H9 (cell line): ENCODE data around the gene TMEM132C. TPM values are rescaled to one million over a fixed set of nuclear protein-coding genes. Genes with fewer than 3 reads are reported as not detected.
"Not testable (repeated sequence)": the region's sequence is repeated elsewhere in the genome, so short reads cannot be mapped to it uniquely, and the experiment has no call there.

Source experiments
- DNase-seq: peaks from one replicate; pipeline ENCODE4 v3.0.0-alpha.2; 2017
- H2AFZ ChIP-seq: one replicate; pipeline ENCODE4 v1.6.1; 2013; ENCODE audit warnings: mild to moderate bottlenecking, low read length, control low read depth, moderate library complexity
- H2AK5ac ChIP-seq: 2 replicates; pipeline ENCODE4 v1.6.1; 2013; ENCODE audit warnings: low read length, control low read depth, mixed read lengths; ENCODE audit not compliant: insufficient read length
- H2BK120ac ChIP-seq: one replicate; pipeline ENCODE4 v1.6.1; 2013; ENCODE audit warnings: low read depth, mild to moderate bottlenecking, low read length, control low read depth, inconsistent platforms; ENCODE audit not compliant: poor library complexity, severe bottlenecking
- H2BK12ac ChIP-seq: 2 replicates; pipeline ENCODE4 v1.6.1; 2013; ENCODE audit warnings: low read length, control low read depth, mixed read lengths, low read depth; ENCODE audit not compliant: insufficient read length
- H2BK15ac ChIP-seq: 2 replicates; pipeline ENCODE4 v1.6.1; 2013; ENCODE audit warnings: low read depth, low read length, control low read depth
- H2BK20ac ChIP-seq: one replicate; pipeline ENCODE4 v1.6.1; 2013; ENCODE audit warnings: low read depth, mild to moderate bottlenecking, low read length, control low read depth, inconsistent platforms; ENCODE audit not compliant: poor library complexity, severe bottlenecking
- H2BK5ac ChIP-seq: 2 replicates; pipeline ENCODE4 v1.6.1; 2013; ENCODE audit warnings: low read length, control low read depth, mixed read lengths; ENCODE audit not compliant: insufficient read length
- H3K14ac ChIP-seq: 2 replicates; pipeline ENCODE4 v1.6.1; 2013; ENCODE audit warnings: low read length, control low read depth; ENCODE audit not compliant: insufficient read depth
- H3K18ac ChIP-seq: 2 replicates; pipeline ENCODE4 v1.6.1; 2013; ENCODE audit warnings: low read depth, mild to moderate bottlenecking, mixed read lengths, low read length, control low read depth; ENCODE audit not compliant: insufficient read length
- H3K23ac ChIP-seq: 2 replicates; pipeline ENCODE4 v1.6.1; 2013; ENCODE audit warnings: low read length, control low read depth, mixed read lengths, low read depth; ENCODE audit not compliant: insufficient read length
- H3K23me2 ChIP-seq: 2 replicates; pipeline ENCODE4 v1.6.1; 2013; ENCODE audit warnings: low read depth, mild to moderate bottlenecking, mixed read lengths, low read length, control low read depth; ENCODE audit not compliant: insufficient read length, poor library complexity, severe bottlenecking
- H3K27ac ChIP-seq: 2 replicates; pipeline ENCODE4 v1.5.1; 2013; ENCODE audit warnings: low read length, control low read depth, mixed read lengths, low read depth; ENCODE audit not compliant: insufficient read length
- H3K27me3 ChIP-seq: 2 replicates; pipeline ENCODE4 v1.6.1; 2013; ENCODE audit warnings: low read length, control low read depth, inconsistent platforms; ENCODE audit not compliant: insufficient read depth
- H3K4ac ChIP-seq: 2 replicates; pipeline ENCODE4 v1.6.1; 2013; ENCODE audit warnings: low read depth, mild to moderate bottlenecking, control low read depth, inconsistent platforms, low read length, moderate library complexity
- H3K4me1 ChIP-seq: 2 replicates; pipeline ENCODE4 v1.6.1; 2013; ENCODE audit warnings: low read length, control low read depth, inconsistent platforms; ENCODE audit not compliant: insufficient read depth
- H3K4me2 ChIP-seq: 2 replicates; pipeline ENCODE4 v1.6.1; 2013; ENCODE audit warnings: low read length, control low read depth, mixed read lengths; ENCODE audit not compliant: insufficient read length, insufficient read depth
- H3K56ac ChIP-seq: 2 replicates; pipeline ENCODE4 v1.6.1; 2013; ENCODE audit warnings: low read depth, mild to moderate bottlenecking, mixed read lengths, low read length, control low read depth; ENCODE audit not compliant: insufficient read length
- H3K79me1 ChIP-seq: 2 replicates; pipeline ENCODE4 v1.6.1; 2013; ENCODE audit warnings: low read depth, mild to moderate bottlenecking, moderate library complexity, low read length, control low read depth, inconsistent platforms; ENCODE audit not compliant: insufficient read depth, poor library complexity, severe bottlenecking
- H3K79me2 ChIP-seq: 2 replicates; pipeline ENCODE4 v1.6.1; 2013; ENCODE audit warnings: low read length, control low read depth, inconsistent platforms; ENCODE audit not compliant: insufficient read depth
- H3K9ac ChIP-seq: 2 replicates; pipeline ENCODE4 v1.6.1; 2013; ENCODE audit warnings: low read length, control low read depth, mixed read lengths; ENCODE audit not compliant: insufficient read length; ENCODE audit errors: extremely low read depth
- H3K9me3 ChIP-seq: one replicate; pipeline ENCODE4 v1.6.1; 2013; ENCODE audit warnings: low read depth, low read length, inconsistent platforms; ENCODE audit not compliant: control insufficient read depth
- H3T11ph ChIP-seq: one replicate; pipeline ENCODE4 v1.6.1; 2013; ENCODE audit warnings: mild to moderate bottlenecking, low read length, control low read depth, inconsistent platforms
- H4K20me1 ChIP-seq: one replicate; pipeline ENCODE4 v1.6.1; 2013; ENCODE audit not compliant: control insufficient read depth, insufficient read length, insufficient read depth
- H4K5ac ChIP-seq: 2 replicates; pipeline ENCODE4 v1.6.1; 2013; ENCODE audit warnings: low read depth, mild to moderate bottlenecking, mixed read lengths, low read length, control low read depth; ENCODE audit not compliant: insufficient read length
- H4K8ac ChIP-seq: replicated peaks from 2 replicates; pipeline ENCODE4 v1.6.1; 2013; ENCODE audit warnings: low read length, control low read depth, mixed read lengths, low read depth; ENCODE audit not compliant: insufficient read length
- H4K91ac ChIP-seq: 2 replicates; pipeline ENCODE4 v1.6.1; 2013; ENCODE audit warnings: low read depth, mild to moderate bottlenecking, moderate library complexity, mixed read lengths, low read length, control low read depth; ENCODE audit not compliant: insufficient read length
- H3K27ac Mint-ChIP-seq, 3 experiments: 2 replicates in 2 of 3; 3 replicates in 1 of 3; pipeline ENCODE4 v1.8.0; 2020 to 2021; ENCODE audit warnings: mixed read lengths in 3 of 3, mild to moderate bottlenecking in 1 of 3, moderate library complexity in 1 of 3
- H3K27me3 Mint-ChIP-seq: 2 replicates; pipeline ENCODE4 v1.8.0; 2021; ENCODE audit warnings: low read depth, mild to moderate bottlenecking, moderate library complexity, mixed read lengths
- H3K36me3 Mint-ChIP-seq, 3 experiments: 2 replicates in 2 of 3; 3 replicates in 1 of 3; pipeline ENCODE4 v1.8.0; 2020 to 2021; ENCODE audit warnings: low read depth in 3 of 3, mixed read lengths in 3 of 3; ENCODE audit not compliant: insufficient read depth in 1 of 3
- H3K4me1 Mint-ChIP-seq, 2 experiments: 2 replicates each; pipeline ENCODE4 v1.8.0; 2020; ENCODE audit warnings: mixed read lengths in 2 of 2
- H3K4me3 Mint-ChIP-seq, 2 experiments: 2 replicates in 1 of 2; 3 replicates in 1 of 2; pipeline ENCODE4 v1.8.0; 2020 to 2021; ENCODE audit warnings: mild to moderate bottlenecking in 2 of 2, mixed read lengths in 2 of 2, moderate library complexity in 1 of 2
- H3K9me3 Mint-ChIP-seq, 2 experiments: 2 replicates in 1 of 2; 3 replicates in 1 of 2; pipeline ENCODE4 v1.8.0; 2020; ENCODE audit warnings: mild to moderate bottlenecking in 2 of 2, mixed read lengths in 2 of 2, moderate library complexity in 1 of 2
- WGBS: extraction: QIAGEN DNeasy Blood & Tissue Kit; methylation state at CpG from one replicate; pipeline ENCODE4 v1.1.7; 2013; ENCODE audit warnings: missing lambda C conversion rate, low lambda C conversion rate, mixed read lengths; ENCODE audit not compliant: insufficient read length; ENCODE audit errors: extremely low coverage; 5-methylcytosine and 5-hydroxymethylcytosine counted together
- total RNA-seq: library from RNA; stranded (reverse); gene quantifications from 2 replicates; pipeline ENCODE4 v1.2.1, GENCODE V29; 2021
- TF ChIP-seq, protein P1 (sequence below): fragments of 200-600 bp; sonication (generic); conservative IDR thresholded peaks from 3 replicates; pipeline ENCODE4 v1.8.0; 2021; ENCODE audit warnings: antibody characterized with exemption, mild to moderate bottlenecking

Gene TMEM132C
- total RNA-seq, 1 experiment from 2014 or later = 0.22 TPM

DNA sequence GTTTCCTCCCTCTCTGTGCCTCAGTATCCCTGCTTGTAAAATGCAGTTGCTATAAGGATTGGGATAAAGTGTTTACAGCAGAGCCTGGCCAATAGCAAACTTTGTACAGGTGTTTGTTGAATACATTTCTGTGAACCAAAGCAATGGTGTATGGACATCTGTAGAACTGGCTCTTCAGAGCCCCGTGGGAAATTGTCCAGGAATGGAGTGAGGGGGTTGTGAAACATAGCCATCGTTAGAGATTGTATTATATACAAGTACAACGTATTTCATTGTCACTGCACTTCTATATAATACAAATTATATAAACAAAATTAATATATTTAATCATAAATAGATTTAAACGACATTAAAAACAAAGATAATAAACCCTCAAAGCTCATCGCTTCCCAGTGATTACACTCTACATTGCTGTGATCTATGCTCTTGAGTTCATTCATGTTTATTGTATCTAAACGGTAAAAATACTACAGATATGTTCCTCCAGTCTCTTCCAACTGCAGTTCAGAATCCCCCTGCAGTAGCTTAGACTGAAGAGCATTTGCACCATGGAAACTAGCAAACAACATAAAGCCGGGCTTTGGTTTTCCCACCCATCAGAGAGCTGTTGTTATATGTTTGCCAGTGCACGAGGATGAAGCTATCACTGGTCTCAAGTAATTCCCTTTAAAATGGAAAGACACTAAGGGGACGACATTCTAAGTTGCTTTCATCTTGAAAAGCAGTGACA, 216.7 kb downstream of the TMEM132C start:
- Histone ChIP-seq H3K56ac (no peak overlapping the region), H3K23ac (no peak overlapping the region), H4K5ac (no peak overlapping the region), H2BK12ac (no peak overlapping the region), H3K4me1 (no peaks in the 10 kb centered on the region), H3K18ac (no peak overlapping the region), H2BK120ac (no peak overlapping the region), H2BK15ac (no peak overlapping the region), H3K4me2 (no peak overlapping the region), H3K9ac (no peak overlapping the region), H4K20me1 (no peaks in the 10 kb centered on the region), H2AK5ac (no peak overlapping the region), H3K79me1 (no peaks in the 10 kb centered on the region), H3K9me3 (no peaks in the 10 kb centered on the region), H3K23me2 (no peaks in the 10 kb centered on the region), H3K79me2 (no peaks in the 10 kb centered on the region), H3K27ac (no peak overlapping the region), H2AFZ (no peak overlapping the region), H3K14ac (no peak overlapping the region), H2BK20ac (no peak overlapping the region), H3K27me3 (no peaks in the 10 kb centered on the region), H2BK5ac (no peak overlapping the region), H3T11ph (no peak overlapping the region), H4K91ac (no peak overlapping the region), H4K8ac (no peak overlapping the region), H3K4ac (no peak overlapping the region)
- Mint-ChIP-seq H3K27ac (no peak overlapping the region), H3K36me3 (no peaks in the 10 kb centered on the region; a peak in 1 of 7 replicates), H3K27me3 (peaks cover 10% of the 10 kb centered on the region), H3K9me3 (no peaks in the 10 kb centered on the region), H3K4me1 (no peaks in the 10 kb centered on the region), H3K4me3 (no peak overlapping the region)
- DNase-seq = no peak
- no CpG with 5 or more reads among the region's 9 CpGs for WGBS
- TF ChIP-seq, protein P1, sequence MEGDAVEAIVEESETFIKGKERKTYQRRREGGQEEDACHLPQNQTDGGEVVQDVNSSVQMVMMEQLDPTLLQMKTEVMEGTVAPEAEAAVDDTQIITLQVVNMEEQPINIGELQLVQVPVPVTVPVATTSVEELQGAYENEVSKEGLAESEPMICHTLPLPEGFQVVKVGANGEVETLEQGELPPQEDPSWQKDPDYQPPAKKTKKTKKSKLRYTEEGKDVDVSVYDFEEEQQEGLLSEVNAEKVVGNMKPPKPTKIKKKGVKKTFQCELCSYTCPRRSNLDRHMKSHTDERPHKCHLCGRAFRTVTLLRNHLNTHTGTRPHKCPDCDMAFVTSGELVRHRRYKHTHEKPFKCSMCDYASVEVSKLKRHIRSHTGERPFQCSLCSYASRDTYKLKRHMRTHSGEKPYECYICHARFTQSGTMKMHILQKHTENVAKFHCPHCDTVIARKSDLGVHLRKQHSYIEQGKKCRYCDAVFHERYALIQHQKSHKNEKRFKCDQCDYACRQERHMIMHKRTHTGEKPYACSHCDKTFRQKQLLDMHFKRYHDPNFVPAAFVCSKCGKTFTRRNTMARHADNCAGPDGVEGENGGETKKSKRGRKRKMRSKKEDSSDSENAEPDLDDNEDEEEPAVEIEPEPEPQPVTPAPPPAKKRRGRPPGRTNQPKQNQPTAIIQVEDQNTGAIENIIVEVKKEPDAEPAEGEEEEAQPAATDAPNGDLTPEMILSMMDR = no peak

DNA sequence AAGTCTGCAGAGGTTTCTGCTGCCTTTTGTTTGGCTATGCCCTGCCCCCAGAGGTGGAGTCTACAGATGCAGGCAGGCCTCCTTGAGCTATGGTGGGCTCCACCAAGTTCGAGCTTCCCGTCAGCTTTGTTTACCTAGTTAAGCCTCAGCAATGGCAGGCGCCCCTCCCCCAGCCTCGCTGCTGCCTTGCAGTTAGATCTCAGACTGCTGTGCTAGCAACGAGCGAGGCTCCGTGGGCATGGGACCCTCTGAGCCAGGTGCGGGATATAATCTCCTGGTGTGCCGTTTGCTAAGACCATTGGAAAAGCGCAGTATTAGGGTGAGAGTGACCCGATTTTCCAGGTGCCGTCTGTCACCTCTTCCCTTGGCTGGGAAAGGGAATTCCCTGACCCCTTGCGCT, 230.4 kb downstream of the TMEM132C start:
- not testable (repeated sequence) for H4K8ac ChIP-seq, H2BK12ac ChIP-seq, H3K9ac ChIP-seq, H4K5ac ChIP-seq, H2BK20ac ChIP-seq, H3K79me1 ChIP-seq, H4K20me1 ChIP-seq, H3K27me3 ChIP-seq, H3K27ac ChIP-seq, DNase-seq, H3K23me2 ChIP-seq, H2AK5ac ChIP-seq, H3K4me1 ChIP-seq, H2BK120ac ChIP-seq, H3K79me2 ChIP-seq, H3K56ac ChIP-seq, H2BK5ac ChIP-seq, H3K23ac ChIP-seq, H3T11ph ChIP-seq, H3K14ac ChIP-seq, H3K4me3 Mint-ChIP-seq, H3K4me2 ChIP-seq, H2AFZ ChIP-seq, H2BK15ac ChIP-seq, H3K4ac ChIP-seq, H3K27ac Mint-ChIP-seq, H3K4me1 Mint-ChIP-seq, H4K91ac ChIP-seq, H3K18ac ChIP-seq, H3K9me3 ChIP-seq
- H3K36me3 Mint-ChIP-seq = peaks cover 6 to 20% (median 11%) of the 10 kb centered on the region in 3 experiments
- no CpG with 5 or more reads among the region's 13 CpGs for WGBS
- H3K9me3 Mint-ChIP-seq = peaks cover 35 to 38% of the 10 kb centered on the region in 2 experiments
- peaks cover 29% of the 10 kb centered on the region for H3K27me3 Mint-ChIP-seq
